Measurements from ENCODE around the gene KRTAP1-5. TPM values are rescaled to one million over a fixed set of nuclear protein-coding genes. Genes with fewer than 3 reads are reported as not detected.
"Not testable (repeated sequence)": the region's sequence is repeated elsewhere in the genome, so short reads cannot be mapped to it uniquely, and the experiment has no call there.

KRTAP1-5 gene
- total and polyA plus RNA-seq, 7 donors = not detected

- Histone ChIP-seq H3K9me3 (no peaks in the 10 kb centered on the region), H3K27me3 (ENCODE audit: insufficient read depth in 3 of 3, low read length in 2 of 3) (peaks cover 0 to 1% (median 0%) of the 10 kb centered on the region in 3 donors), H3K4me1 (no peaks in the 10 kb centered on the region), H3K36me3 (ENCODE audit: insufficient read depth in 1 of 2, low read depth in 1 of 2) (no peaks in the 10 kb centered on the region), H3K4me3 (no peak overlapping the region), H3K27ac (no peak overlapping the region)
- no peak for ATAC-seq
- 73 to 75% (median 75%) methylated on average over 3 of the region's 3 CpGs for WGBS, 3 donors
- intact Hi-C loops (cut with DNase I) = no loop called here
- no peak for TF ChIP-seq CTCF (IDR thresholded peaks at IDR 0.05)
- DNase-seq = no peak
Measured at GRCh38 chr17:41069031-41069430, 42.0 kb upstream of the KRTAP1-5 start.

GRCh38 chr17:41067281-41067680 is 40.3 kb upstream of the KRTAP1-5 start:
- no peaks in the 10 kb centered on the region for H3K9me3 ChIP-seq
- no peak overlapping the region for H3K27ac ChIP-seq
- ATAC-seq (no peak), DNase-seq (no peak)
- H3K4me3 ChIP-seq = no peak overlapping the region
- no peaks in the 10 kb centered on the region for H3K4me1 ChIP-seq
- TF ChIP-seq CTCF (IDR thresholded peaks at IDR 0.05) = no peak
- H3K36me3 ChIP-seq (ENCODE audit: insufficient read depth in 1 of 2, low read depth in 1 of 2) = no peaks in the 10 kb centered on the region
- peaks cover 0 to 1% (median 0%) of the 10 kb centered on the region in 3 donors for H3K27me3 ChIP-seq (ENCODE audit: insufficient read depth in 3 of 3, low read length in 2 of 3)
- intact Hi-C loops (cut with DNase I) = no loop called here

GRCh38 chr17:41065829-41066624 is 39.0 kb upstream of the KRTAP1-5 start, which contains the start of gene KRTAP2-4:
Gene KRTAP2-4 (minus strand): TSS chr17:41065879. CDS start chr17:41065845, 34 bp downstream.
- intact Hi-C loops (cut with DNase I) = no loop called here
- Histone ChIP-seq H3K27ac (no peak within 1 kb of the TSS), H3K9me3 (no peaks in the 10 kb centered on the region), H3K4me3 (no peak within 1 kb of the TSS), H3K27me3 (ENCODE audit: insufficient read depth in 3 of 3, low read length in 2 of 3) (peaks cover 0 to 1% (median 1%) of the 10 kb centered on the region in 3 donors), H3K4me1 (no peaks in the 10 kb centered on the region), H3K36me3 (ENCODE audit: insufficient read depth in 1 of 2, low read depth in 1 of 2) (no peaks in the 10 kb centered on the region)
- ATAC-seq = no peak
- WGBS, 3 donors = 88 to 95% (median 92%) methylated on average over 5 to 6 of the region's 6 CpGs
- no peak for DNase-seq
- TF ChIP-seq CTCF (IDR thresholded peaks at IDR 0.05) = no peak

- H3K4me1 ChIP-seq; H3K4me3 ChIP-seq; intact Hi-C loops (cut with DNase I); DNase-seq; ATAC-seq; H3K36me3 ChIP-seq (ENCODE audit: insufficient read depth in 1 of 2, low read depth in 1 of 2); H3K27ac ChIP-seq; H3K27me3 ChIP-seq (ENCODE audit: insufficient read depth in 3 of 3, low read length in 2 of 3); H3K9me3 ChIP-seq: not testable (repeated sequence)
- WGBS, 3 donors = 62 to 78% (median 76%) methylated on average over 4 to 7 of the region's 16 CpGs
Measured at GRCh38 chr17:41065016-41065689, 38.1 kb upstream of the KRTAP1-5 start.

- H3K27ac ChIP-seq = no peak overlapping the region
- H3K36me3 ChIP-seq (ENCODE audit: insufficient read depth in 1 of 2, low read depth in 1 of 2) = no peaks in the 10 kb centered on the region
- TF ChIP-seq CTCF (IDR thresholded peaks at IDR 0.05) = no peak
- H3K4me3 ChIP-seq = no peak overlapping the region
- no peaks in the 10 kb centered on the region for H3K9me3 ChIP-seq
- intact Hi-C loops (cut with DNase I) = no loop called here
- H3K4me1 ChIP-seq = no peaks in the 10 kb centered on the region
- WGBS, 3 donors = 44 to 62% (median 56%) methylated on average over 1 of the region's 1 CpG
- DNase-seq (no peak), ATAC-seq (no peak)
- H3K27me3 ChIP-seq (ENCODE audit: insufficient read depth in 3 of 3, low read length in 2 of 3) = peaks cover 0 to 11% (median 1%) of the 10 kb centered on the region in 3 donors
Measured at GRCh38 chr17:41064301-41064700, 37.3 kb upstream of the KRTAP1-5 start.
